DND-41 (cell line): Measurements from ENCODE around the gene DENND5B.

Experiments used
- EZH2 ChIP-seq: IDR thresholded peaks from 3 replicates; pipeline ENCODE4 v1.6.1; 2012; ENCODE audit warnings: borderline replicate concordance, low read depth, mild to moderate bottlenecking, moderate library complexity, low read length, inconsistent platforms; ENCODE audit not compliant: severe bottlenecking
- TF ChIP-seq, protein P1 (sequence below): IDR thresholded peaks from 2 replicates; pipeline ENCODE4 v1.5.1; 2012; ENCODE audit warnings: borderline replicate concordance, low read length, moderate library complexity, mild to moderate bottlenecking; ENCODE audit not compliant: poor library complexity, severe bottlenecking; ENCODE audit errors: extremely low read depth

GRCh38 chr12:31590642-31591379, at the start of gene DENND5B:
- TF ChIP-seq, protein P1, sequence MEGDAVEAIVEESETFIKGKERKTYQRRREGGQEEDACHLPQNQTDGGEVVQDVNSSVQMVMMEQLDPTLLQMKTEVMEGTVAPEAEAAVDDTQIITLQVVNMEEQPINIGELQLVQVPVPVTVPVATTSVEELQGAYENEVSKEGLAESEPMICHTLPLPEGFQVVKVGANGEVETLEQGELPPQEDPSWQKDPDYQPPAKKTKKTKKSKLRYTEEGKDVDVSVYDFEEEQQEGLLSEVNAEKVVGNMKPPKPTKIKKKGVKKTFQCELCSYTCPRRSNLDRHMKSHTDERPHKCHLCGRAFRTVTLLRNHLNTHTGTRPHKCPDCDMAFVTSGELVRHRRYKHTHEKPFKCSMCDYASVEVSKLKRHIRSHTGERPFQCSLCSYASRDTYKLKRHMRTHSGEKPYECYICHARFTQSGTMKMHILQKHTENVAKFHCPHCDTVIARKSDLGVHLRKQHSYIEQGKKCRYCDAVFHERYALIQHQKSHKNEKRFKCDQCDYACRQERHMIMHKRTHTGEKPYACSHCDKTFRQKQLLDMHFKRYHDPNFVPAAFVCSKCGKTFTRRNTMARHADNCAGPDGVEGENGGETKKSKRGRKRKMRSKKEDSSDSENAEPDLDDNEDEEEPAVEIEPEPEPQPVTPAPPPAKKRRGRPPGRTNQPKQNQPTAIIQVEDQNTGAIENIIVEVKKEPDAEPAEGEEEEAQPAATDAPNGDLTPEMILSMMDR = no peak
- no peak for TF ChIP-seq EZH2
